Endothelial cell of umbilical vein (primary cell): ENCODE data around the gene GRIFIN. TPM values are rescaled to one million over a fixed set of nuclear protein-coding genes. Genes with fewer than 3 reads are reported as not detected.

Source experiments
- BruUV-seq: library from RNA; stranded (reverse); fragments of 400-500 nt; replicated peaks from 2 replicates; lab custom pipeline; 2021; lab: Mats Ljungman, UMichigan
- CTCF ChIA-PET: fragments of 300-600, 350-600 bp; sonication (Branson Sonifier 250); formaldehyde crosslinking; loops from one replicate; lab custom pipeline; 2021; ENCODE audit warnings: antibody characterized with exemption, inconsistent platforms; lab: Charles Lee
- POLR2A ChIA-PET: fragments of 300-600, 350-600 bp; sonication (Branson Sonifier 250); formaldehyde crosslinking; loops from one replicate; lab custom pipeline; 2021; ENCODE audit warnings: antibody characterized with exemption, inconsistent platforms; lab: Charles Lee
- DNase-seq: peaks from one replicate; pipeline ENCODE4 v3.0.0-alpha.2; 2011; ENCODE audit warnings: low read depth, low spot score
- FAIRE-seq: peaks from 2 replicates; lab custom pipeline; 2011; peaks lifted over from hg19 to GRCh38; lab: Jason Lieb, UNC
- H2AFZ ChIP-seq: 2 replicates; pipeline ENCODE4 v1.6.0; 2012; ENCODE audit warnings: low read depth, low read length, control low read depth, inconsistent platforms
- H3K27ac ChIP-seq: 2 replicates; pipeline ENCODE4 v1.5.1; 2011; ENCODE audit warnings: low read depth, mild to moderate bottlenecking, control low read depth, low read length, moderate library complexity; ENCODE audit not compliant: insufficient read depth
- H3K27me3 ChIP-seq, 2 experiments: 2 replicates each; pipeline versions ENCODE4 v1.6.0 to v1.6.1; 2011; ENCODE audit warnings: low read length in 2 of 2, mixed read lengths in 1 of 2; ENCODE audit not compliant: control insufficient read depth in 2 of 2, insufficient read depth in 2 of 2
- H3K36me3 ChIP-seq, 2 experiments: 2 replicates in 1 of 2; 3 replicates in 1 of 2; pipeline ENCODE4 v1.5.1; 2011; ENCODE audit warnings: low read length in 2 of 2, mild to moderate bottlenecking in 1 of 2, moderate library complexity in 1 of 2; ENCODE audit not compliant: control insufficient read depth in 2 of 2, insufficient read depth in 2 of 2; ENCODE audit errors: extremely low read depth in 1 of 2
- H3K4me1 ChIP-seq: 3 replicates; pipeline ENCODE4 v1.5.1; 2011; ENCODE audit warnings: mild to moderate bottlenecking, low read length; ENCODE audit not compliant: control insufficient read depth, insufficient read depth; ENCODE audit errors: extremely low read depth
- H3K4me2 ChIP-seq: 2 replicates; pipeline ENCODE4 v1.6.1; 2011; ENCODE audit warnings: low read length, control low read depth, mixed read lengths; ENCODE audit not compliant: insufficient read depth
- H3K4me3 ChIP-seq, 3 experiments: fragments of 200-600 bp in 1 of 3; sonication (generic), shearing (Covaris generic) in 1 of 3; replicated peaks in 1 of 3; 2 replicates each; pipeline ENCODE4 v1.5.1; 2011 to 2016; ENCODE audit warnings: control low read depth in 3 of 3, low read length in 3 of 3, mild to moderate bottlenecking in 2 of 3, inconsistent platforms in 1 of 3, low read depth in 1 of 3, moderate library complexity in 1 of 3; ENCODE audit not compliant: insufficient read depth in 1 of 3
- H3K79me2 ChIP-seq: 2 replicates; pipeline ENCODE4 v1.6.0; 2012; ENCODE audit warnings: low read length, inconsistent platforms; ENCODE audit not compliant: control insufficient read depth, insufficient read depth
- H3K9ac ChIP-seq: replicated peaks from 2 replicates; pipeline ENCODE3; 2011; ENCODE audit warnings: low read length, control low read depth; ENCODE audit not compliant: insufficient read depth; ENCODE audit errors: extremely low read depth
- H3K9me1 ChIP-seq: replicated peaks from 3 replicates; pipeline ENCODE4 v1.6.0; 2011; ENCODE audit warnings: mild to moderate bottlenecking, low read length; ENCODE audit not compliant: control insufficient read depth, insufficient read depth; ENCODE audit errors: extremely low read depth
- H3K9me3 ChIP-seq: replicated peaks from 2 replicates; pipeline ENCODE4 v1.5.1; 2012; ENCODE audit warnings: low read length, inconsistent platforms; ENCODE audit not compliant: control insufficient read depth, insufficient read depth
- H4K20me1 ChIP-seq: replicated peaks from 2 replicates; pipeline ENCODE3; 2011; ENCODE audit warnings: mild to moderate bottlenecking, low read length; ENCODE audit not compliant: control insufficient read depth, insufficient read depth; ENCODE audit errors: extremely low read depth
- CTCF ChIP-seq, 2 donors: IDR thresholded peaks; 1 replicate in 1 of 2; 2 replicates in 1 of 2; pipeline ENCODE4 v1.5.1; 2011; ENCODE audit warnings: low read length in 2 of 2, mild to moderate bottlenecking in 2 of 2, moderate library complexity in 2 of 2, control low read depth in 1 of 2, inconsistent platforms in 1 of 2, low read depth in 1 of 2; ENCODE audit not compliant: insufficient read depth in 1 of 2; ENCODE audit errors: extremely low read depth in 1 of 2
- EZH2 ChIP-seq: IDR thresholded peaks from 2 replicates; pipeline ENCODE4 v1.6.1; 2012; ENCODE audit warnings: borderline replicate concordance, low read depth, mild to moderate bottlenecking, moderate library complexity, low read length, inconsistent platforms; ENCODE audit not compliant: severe bottlenecking
- FOS ChIP-seq: IDR thresholded peaks from 2 replicates; pipeline ENCODE4 v1.6.1; 2011; ENCODE audit warnings: mild to moderate bottlenecking, low read length, moderate library complexity, borderline replicate concordance; ENCODE audit not compliant: insufficient read depth
- GATA2 ChIP-seq: IDR thresholded peaks from 2 replicates; pipeline ENCODE4 v1.7.0; 2011; ENCODE audit warnings: low read depth, mild to moderate bottlenecking, moderate library complexity, mixed read lengths, low read length; ENCODE audit not compliant: insufficient read length, insufficient read depth
- JUN ChIP-seq: IDR thresholded peaks from 2 replicates; pipeline ENCODE4 v1.6.1; 2011; ENCODE audit warnings: borderline replicate concordance, low read depth; ENCODE audit not compliant: insufficient read length, insufficient read depth
- MYC ChIP-seq: IDR thresholded peaks from one replicate; pipeline ENCODE4 v1.6.1; 2011; ENCODE audit warnings: mild to moderate bottlenecking, low read depth, low read length
- POLR2A ChIP-seq: IDR thresholded peaks from 2 replicates; pipeline ENCODE4 v1.6.1; 2012; ENCODE audit warnings: low read depth, mild to moderate bottlenecking, control low read depth, low read length
- POLR2AphosphoS5 ChIP-seq: IDR thresholded peaks from 2 replicates; pipeline ENCODE4 v1.6.1; 2012; ENCODE audit warnings: low read depth, mild to moderate bottlenecking, control low read depth, low read length, moderate library complexity; ENCODE audit not compliant: insufficient read depth
- dilution Hi-C: fragments of 300-500 bp; cut with MboI; formaldehyde crosslinking; loops from one replicate; pipeline ENCODE4 v1.15.0; 2019; ENCODE audit warnings: low sequenced_read_pairs; ENCODE audit not compliant: extremely low pct_ligation_motif_present
- intact Hi-C: fragments of 100-400 bp; cut with micrococcal nuclease; formaldehyde crosslinking; loops from one replicate; pipeline ENCODE4 v1.10.0; 2022
- polyA plus RNA-seq, 4 experiments: library from polyadenylated mRNA; depleted of rRNA in 3 of 4; stranded (reverse) in 3 of 4; unstranded in 1 of 4; fragments of >200 nt; gene quantifications; 2 replicates each; pipeline versions ENCODE4 v1.2.1 to v1.2.3, GENCODE V29; 2011 to 2012; ENCODE audit warnings: missing spikeins in 1 of 4
- total RNA-seq: library from RNA; stranded (reverse); gene quantifications from 2 replicates; pipeline ENCODE4 v1.2.3, GENCODE V29; 2021
- TF ChIP-seq, protein P1 (sequence below): IDR thresholded peaks from 2 replicates; pipeline ENCODE4 v1.6.1; 2011; ENCODE audit not compliant: insufficient read depth, insufficient read length

GRIFIN gene
- total and polyA plus RNA-seq, 2 donors (not counting 3 experiments of a cell fraction or from before 2014, with no cell fraction given), result not detected

DNA sequence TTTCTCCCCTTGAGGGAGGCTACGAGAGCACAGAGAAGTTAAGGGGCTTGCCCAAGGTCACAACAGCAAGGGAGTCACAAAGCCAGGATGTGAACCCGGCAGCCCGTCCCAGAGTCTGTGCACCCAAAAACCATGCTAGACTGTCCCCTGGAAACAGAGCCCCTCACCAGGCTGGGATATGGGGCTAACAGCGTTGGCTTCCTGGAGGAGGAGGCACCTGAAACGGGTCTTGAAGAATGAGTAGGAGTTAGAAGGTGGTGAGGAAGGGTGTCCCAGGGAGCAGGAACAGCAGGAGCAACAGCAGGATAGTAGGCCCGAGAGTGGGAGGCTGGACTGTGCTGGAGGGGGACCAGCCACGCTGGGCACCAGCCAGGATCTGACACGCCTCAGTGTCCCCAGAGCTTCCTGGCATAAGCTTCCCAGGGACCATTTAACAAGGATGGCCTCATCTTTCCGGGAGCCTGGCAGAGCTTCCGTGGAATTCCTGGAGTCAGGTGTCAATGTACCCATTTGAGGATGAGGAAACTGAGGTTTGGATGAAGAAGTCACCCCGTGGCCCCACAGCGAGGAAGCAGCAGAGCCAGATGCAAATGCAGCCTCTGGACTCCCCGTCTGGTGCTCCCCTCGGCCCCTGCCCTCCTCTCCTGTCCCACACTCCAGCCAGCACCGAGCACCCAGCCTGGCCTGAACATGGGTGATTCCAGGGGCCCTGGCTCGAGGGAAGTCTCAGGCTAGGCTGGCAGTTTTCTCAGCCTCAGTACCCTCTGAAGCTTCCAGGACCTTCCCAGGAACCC lies 3.3 kb upstream of the GRIFIN start:
- H3K79me2 ChIP-seq, result no peaks in the 10 kb centered on the region
- H3K27me3 ChIP-seq, result peaks cover 0 to 4% of the 10 kb centered on the region in 2 experiments
- no peak for FAIRE-seq
- dilution Hi-C loops (no loop called here), intact Hi-C loops (loop anchor here (2.0 to 10.0 kb wide), 3 partner anchors 129 to 183 kb away; partner anchors contain the start of gene TTYH3)
- ChIA-PET CTCF (interaction anchor here (1.2 to 3.1 kb wide), 6 partner anchors 9 to 201 kb away, joined by 3 to 12 read pairs (median 6); partner anchors contain the start of gene IQCE), POLR2A (no interaction called here)
- H3K4me1 ChIP-seq, result no peaks in the 10 kb centered on the region
- no peak overlapping the region for H3K4me3 ChIP-seq
- no peaks in the 10 kb centered on the region for H4K20me1 ChIP-seq
- H3K9ac ChIP-seq, result no peak overlapping the region
- no TSS peak for BruUV-seq
- no peak overlapping the region for H2AFZ ChIP-seq
- no peak overlapping the region for H3K27ac ChIP-seq
- H3K4me2 ChIP-seq, result no peak overlapping the region
- no peaks in the 10 kb centered on the region for H3K9me3 ChIP-seq
- no peaks in the 10 kb centered on the region for H3K36me3 ChIP-seq
- no peak for DNase-seq
- no peak for TF ChIP-seq POLR2A
- no peak for TF ChIP-seq GATA2
- TF ChIP-seq POLR2AphosphoS5, result no peak
- TF ChIP-seq, protein P1, sequence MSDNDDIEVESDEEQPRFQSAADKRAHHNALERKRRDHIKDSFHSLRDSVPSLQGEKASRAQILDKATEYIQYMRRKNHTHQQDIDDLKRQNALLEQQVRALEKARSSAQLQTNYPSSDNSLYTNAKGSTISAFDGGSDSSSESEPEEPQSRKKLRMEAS, result no peak
- TF ChIP-seq MYC, result no peak
- TF ChIP-seq CTCF (IDR thresholded peaks at IDR 0.05; ENCODE audit: extremely low read depth in 1 of 2, insufficient read depth in 1 of 2, low read depth in 1 of 2, low read length in 2 of 2), result no peak
- no peak for TF ChIP-seq EZH2
- no peak for TF ChIP-seq JUN
- TF ChIP-seq FOS, result no peak
- H3K9me1 ChIP-seq, result no peaks in the 10 kb centered on the region
